Measurements from ENCODE around the gene FLNC. TPM values are rescaled to one million over a fixed set of nuclear protein-coding genes. Genes with fewer than 3 reads are reported as not detected.
A peak's percentile ranks its signal among the peaks of the same experiment; 100 is the strongest.

The FLNC gene
- total RNA-seq, 1 donor from 2014 or later = 1,540 TPM

DNA sequence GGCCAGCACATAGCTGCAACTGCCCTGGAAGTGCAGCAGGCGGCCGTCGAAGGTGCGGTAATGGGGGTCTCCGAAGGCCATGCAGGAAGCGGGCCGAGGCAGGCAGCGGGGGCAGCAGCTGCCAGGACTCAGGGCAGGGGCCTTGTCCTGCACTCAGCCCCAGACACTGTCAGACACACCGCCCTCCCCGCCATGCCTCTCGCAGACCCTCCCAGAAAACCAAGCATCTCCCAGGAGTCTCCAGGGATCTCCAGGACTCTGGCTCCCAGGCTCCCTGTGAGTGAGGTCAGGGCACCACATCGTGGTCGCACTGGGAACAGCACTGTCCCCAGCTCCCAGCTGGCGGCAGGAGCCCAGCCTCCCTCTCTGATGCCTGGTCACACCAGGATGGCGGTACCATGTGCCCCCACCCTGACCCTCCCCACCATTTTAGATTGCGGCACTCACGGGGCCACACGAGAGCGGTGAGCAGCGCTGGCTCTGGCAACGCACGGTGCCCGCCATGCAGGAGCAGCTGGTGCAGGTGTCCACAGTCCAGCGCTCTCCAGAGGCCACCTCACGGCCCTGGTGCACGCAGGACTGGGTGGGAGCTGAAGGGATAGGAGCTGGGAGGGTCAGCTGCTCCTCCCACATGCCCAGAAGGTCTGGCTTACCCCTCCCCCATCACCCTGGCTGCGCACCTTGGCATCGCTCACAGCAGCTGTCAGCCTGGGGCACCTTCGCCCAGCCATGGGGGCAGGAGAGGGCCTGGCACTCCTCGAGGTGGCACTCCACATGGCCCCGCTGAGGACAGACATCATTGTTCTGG, 49.9 kb downstream of the FLNC start:
- peak; percentile 79 for DNase-seq

DNA sequence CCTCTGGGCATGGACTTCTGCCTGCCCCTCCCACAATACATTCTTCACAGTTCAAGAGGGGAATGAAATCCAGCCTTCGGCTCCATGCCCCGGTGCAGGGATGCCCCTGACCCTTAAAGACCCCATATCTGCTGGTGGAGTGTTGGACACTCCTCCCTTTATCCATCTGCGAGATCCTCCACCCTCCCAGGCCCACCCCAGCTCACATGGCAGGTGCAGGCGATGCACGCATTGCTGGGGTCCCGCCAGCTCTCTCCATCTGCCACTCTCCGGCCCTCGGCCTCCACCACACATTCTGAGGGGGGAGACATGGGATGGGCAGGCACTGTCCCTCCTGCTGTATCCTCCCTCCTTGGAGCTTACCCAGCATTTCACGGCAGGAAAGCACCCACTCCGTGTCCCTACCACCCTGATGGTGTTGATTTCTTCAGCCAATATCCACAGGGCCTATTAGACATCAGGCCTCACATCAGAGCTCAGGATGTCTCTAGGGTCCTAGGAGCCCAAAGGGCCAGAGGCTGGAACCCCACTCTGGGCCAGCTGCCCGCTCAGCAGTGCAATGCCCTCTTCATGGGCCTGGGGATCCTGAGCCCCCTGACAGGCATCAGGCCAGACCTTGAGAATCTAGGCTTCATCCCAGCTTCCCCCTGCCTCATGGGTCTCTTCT, 50.7 kb downstream of the FLNC start:
- no peak for DNase-seq

DNA sequence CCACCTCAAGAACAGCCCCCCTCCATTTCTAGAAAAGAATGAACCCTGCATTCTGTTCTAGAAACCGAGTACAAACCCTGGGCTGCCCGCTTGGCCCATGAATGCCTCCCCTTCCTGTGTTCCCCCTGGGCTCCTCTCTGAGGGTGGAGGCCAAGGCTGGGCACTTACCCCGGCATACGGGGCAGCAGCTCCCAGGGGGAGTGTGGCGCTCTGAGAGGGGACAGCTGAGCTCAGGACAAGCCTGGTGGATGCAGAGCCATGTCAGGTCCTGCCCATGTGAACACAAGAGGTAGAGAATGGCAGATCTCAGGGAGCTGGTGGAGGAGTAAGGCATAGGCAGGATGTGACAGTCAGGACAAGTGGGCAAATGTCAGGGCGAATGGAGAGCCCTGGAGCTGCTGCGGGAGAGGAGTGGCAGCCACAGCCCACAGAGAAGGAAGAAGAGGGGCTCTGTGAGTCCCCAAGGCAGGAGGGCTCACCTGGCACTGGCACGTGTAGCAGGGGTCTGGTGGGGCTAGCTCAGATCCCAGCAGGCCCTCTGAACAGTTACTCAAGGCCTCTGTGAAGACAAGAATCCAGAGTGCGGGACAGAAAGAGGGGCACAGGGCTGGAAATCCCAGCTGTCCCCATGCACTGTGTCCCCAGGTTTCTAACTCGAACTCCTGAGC, 51.4 kb downstream of the FLNC start:
- DNase-seq = no peak

DNA sequence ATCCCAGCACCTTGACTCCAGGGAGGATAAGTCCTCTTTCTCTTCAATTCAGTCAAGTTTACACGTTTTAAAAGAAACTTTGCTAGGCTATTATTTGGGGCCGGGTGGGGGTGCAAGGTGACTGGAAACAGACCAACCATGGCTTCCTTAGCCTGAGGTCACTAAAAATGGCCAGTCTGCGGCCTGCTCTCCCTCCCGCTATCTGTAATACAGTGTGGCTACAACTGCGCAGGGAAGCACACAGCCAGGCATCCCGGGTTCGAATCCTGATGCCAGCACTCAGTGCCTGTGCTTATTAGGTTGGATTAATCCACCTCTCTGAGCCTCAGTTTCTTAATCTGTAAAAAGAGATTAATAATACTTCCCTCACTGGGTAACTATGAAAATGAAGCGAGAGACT, 51.9 kb downstream of the FLNC start:
- DNase-seq = no peak

DNA sequence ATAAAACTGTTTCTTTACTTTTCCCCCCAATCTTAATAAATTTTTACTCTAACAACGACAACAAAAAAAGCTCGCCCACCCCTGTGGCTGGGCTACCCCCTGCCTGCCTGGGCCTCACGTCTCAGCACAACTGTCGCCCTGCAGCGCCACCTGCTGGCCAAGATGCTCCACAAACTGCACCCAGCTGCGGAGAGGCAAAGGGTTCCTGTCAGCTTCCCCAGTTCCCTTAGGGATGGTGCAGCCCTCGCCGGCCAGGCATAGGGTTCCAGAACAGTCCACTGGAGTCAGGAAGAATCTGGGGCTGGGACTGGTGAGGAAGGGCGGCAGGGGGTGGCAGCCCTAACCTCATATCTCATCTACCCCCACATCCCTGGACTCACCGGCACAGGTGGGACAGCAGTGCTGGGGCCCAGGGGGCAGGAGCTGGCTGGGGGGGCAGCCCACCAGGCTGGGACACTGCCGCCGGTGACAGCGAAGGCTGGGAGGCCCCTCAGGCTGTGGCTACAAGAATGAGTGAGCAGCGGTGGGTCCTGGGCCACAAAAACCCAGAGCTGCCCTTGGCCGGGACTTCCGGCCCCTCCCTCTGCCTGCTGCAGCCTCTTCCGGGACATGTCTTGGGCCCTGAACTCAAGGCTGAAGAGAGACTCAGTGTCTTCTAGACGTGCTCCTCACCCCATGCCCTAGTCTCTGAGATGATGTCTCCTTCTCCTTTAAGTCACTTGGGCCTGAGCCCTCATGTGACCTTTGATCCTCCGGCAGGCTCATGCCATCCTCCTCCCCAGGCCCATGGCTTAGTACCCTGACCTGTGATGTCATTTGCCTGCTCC, 53.6 kb downstream of the FLNC start:
- peak; percentile 87 for DNase-seq

DNA sequence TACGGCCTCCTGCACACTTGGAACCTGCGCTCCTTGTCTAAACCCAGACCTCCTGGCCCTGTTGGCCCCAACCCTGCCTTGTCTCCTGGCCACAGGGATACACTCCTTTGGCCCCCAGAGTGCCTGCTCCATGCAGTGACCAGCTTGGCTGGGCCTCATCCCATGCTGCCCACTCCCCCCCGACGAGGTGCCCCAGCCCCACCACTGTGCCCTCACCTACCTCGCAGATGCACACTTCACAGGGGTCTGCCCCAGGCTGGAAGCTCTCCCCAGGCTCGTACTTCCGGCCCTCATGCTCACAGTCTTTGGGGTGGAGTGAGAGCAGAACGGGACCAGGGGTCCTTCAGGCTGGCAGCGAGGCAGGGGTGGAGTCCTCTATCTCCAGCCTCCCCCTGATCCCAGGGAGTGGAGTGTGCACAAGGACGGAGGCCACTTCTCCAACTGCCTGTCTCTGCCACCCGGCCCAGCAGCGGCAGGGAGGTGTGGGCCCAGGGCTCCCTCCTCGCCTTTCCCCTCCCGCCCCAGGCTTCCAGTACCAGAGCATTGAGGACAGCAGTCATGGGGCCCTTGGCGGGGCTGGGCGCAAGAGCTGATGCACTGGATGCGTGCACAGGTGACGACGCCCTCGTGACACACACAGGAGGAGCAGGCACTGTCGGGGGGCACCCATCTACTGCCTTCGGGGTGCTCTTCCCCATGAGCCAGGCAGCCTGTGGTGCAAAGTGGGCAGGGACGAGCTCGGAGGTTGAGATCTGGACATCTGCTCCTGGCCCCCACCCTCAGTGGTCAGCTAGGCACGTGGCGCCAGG, 54.6 kb downstream of the FLNC start:
- DNase-seq = no peak

DNA sequence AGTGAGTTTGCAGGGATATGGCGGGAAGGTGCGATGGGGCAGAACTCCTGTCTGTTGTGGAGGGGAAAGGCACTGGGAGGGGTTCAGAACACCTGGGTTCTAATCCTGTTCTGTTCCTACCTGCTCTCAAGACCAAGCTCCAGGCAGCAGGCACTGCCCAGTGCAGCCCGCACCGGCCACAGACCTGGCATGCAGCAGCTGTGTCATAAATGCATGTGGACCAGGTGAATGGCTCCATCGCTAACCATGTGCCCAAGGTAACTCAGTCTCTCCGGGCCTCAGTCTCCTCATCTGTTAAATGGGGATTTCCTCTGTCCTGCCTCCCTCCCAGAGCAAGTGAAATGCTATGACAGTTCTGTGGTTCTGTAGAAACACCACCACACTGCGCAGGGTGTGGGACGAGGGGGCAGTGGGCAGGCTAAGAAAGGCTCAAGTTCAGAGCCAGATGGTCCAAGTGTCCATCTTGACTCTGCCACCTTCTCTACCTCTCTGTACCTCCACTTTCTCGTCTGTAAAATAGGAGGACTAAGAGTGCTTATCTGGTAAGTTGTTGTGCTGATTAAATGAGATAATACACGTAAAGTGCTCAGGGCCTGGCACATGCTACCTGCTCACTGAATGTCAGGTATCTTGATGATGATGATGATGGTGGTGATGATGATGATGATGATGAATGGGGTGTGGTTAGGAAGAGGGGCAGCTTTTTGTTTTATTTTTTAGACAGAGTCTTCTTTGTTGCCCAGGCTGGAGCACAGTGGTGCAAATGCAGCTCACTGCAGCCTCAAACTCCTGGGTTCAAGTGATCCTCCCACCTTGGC, 55.4 kb downstream of the FLNC start:
- no peak for DNase-seq

DNA sequence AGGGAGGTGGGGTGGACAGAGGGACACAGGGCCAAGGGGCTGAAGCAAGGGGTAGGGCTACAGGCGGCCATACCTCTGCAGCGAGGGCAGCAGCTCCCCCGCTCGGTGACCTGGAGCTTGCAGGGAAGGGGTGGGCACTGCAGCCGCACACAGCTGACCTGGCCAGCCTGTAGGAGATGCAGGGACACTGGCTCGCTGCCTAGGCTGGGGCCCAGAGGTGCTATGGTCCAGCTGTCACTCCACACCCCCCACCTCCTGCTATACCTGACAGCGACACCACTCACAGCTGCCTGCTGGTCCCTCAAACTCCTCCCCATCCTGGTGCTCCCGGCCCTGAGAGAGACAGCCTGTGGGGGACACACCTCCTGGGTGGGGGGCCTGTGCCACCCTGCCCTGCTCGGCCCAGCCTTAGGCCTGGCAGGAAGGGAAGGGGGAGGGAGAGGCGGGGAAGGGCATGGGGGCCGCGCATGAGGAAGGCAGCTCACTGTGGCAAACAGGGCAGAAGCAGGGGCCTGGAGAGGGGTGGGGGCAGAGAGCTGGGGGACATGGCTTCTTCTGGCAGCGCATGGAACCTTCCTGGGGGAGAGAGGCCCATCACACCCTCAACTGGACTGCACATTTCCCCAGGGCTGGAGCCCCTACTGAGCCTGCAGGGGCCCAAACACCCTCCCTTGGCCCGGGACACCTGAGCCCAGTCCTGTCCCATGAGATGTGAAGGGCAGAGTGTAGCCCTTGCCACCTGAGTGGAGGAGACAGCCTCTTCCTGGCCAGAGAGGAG, 56.4 kb downstream of the FLNC start:
- DNase-seq = no peak

DNA sequence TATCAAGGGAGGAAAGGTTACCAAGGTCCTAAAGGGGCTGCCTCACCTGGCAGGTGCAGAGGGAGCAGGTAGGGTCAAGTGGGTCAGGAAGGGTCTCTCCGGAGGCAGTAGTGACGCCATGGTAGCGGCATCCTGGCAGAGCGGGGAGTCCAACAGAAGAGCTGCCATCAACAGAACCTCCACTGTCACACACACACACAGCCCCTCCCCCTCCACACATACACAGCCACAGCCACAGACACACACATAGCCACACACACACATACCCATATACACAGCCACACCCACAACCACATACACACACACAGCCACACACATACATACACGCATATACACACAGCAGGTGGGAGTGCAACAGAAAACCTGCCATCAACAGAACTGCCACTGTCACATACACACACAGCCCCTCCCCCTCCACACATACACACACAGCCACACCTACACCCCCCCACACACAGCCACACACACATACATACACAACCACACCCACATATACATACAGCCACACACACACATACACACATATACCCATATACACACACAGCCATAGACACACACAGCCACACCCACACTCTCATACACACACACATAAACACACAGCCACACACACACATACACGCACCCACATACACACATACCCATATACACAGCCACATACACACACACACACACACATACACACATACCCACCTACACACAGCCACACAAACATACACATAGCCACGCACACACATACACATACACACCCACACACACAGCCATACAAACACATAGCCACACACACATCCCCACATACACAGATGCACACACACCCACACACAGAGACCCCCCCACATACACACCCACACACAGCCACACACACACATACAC, 57.2 kb downstream of the FLNC start:
- no peak for DNase-seq

DNA sequence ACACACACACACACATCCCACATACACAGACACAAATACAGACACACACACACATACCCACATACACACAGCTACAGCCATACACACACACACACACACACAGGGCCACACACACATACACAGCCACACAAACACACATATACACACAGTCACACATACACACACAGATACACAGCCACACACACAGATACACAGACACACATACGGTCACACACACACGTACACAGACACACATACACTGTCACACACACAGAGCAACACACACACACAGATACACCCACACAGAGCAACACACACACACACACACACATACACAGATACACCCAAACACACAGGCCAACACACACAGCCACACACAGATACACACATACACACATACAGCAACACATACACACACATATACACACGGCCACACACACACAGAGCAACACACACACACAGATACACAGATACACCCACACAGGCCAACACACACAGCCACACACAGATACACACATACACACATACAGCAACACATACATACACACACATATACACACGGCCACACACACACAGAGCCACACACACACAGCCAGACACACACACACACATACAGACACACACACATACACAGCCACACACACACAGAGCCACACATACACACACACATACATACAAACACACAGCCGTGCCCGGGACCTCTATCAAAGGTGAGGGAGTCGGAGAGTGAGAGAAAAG, 58.0 kb downstream of the FLNC start:
- DNase-seq = no peak

DNA sequence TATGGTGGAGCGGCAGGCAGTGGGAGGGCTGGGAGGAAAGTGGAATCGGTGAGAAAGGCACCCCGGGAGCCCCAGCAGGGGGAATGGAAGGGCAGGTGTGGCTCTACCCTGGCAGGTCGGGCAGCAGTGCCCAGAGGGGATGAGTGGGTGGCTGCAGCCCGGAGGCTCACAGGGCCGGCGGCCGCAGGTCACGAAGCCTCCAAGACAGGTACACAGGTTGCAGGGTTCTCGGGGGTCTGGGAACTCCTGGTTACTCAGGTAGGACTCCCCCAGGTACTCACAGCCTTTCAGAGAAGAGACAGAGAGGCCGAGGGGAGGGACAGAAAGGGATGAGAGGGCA, 58.5 kb downstream of the FLNC start:
- DNase-seq = no peak

DNA sequence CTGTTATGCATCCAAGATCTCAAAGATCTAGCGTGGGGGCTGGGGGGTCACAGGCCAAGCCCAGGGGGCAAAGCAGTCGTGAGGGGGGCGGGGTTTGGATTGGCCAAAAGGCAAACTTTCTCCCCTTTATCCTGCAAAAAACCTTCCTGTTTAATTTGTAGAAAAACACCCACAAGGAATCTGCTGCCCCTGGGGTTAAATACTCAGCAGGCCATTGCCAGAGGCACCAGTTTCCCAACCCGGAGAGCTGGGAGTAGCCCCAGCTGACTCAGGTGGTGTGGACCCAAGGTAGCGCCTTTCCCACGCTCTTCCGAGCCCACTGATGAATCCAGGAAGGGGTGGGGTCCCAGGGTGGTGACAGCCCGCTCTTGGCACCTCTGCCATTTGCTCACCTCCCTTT, 58.9 kb downstream of the FLNC start:
- no peak for DNase-seq

DNA sequence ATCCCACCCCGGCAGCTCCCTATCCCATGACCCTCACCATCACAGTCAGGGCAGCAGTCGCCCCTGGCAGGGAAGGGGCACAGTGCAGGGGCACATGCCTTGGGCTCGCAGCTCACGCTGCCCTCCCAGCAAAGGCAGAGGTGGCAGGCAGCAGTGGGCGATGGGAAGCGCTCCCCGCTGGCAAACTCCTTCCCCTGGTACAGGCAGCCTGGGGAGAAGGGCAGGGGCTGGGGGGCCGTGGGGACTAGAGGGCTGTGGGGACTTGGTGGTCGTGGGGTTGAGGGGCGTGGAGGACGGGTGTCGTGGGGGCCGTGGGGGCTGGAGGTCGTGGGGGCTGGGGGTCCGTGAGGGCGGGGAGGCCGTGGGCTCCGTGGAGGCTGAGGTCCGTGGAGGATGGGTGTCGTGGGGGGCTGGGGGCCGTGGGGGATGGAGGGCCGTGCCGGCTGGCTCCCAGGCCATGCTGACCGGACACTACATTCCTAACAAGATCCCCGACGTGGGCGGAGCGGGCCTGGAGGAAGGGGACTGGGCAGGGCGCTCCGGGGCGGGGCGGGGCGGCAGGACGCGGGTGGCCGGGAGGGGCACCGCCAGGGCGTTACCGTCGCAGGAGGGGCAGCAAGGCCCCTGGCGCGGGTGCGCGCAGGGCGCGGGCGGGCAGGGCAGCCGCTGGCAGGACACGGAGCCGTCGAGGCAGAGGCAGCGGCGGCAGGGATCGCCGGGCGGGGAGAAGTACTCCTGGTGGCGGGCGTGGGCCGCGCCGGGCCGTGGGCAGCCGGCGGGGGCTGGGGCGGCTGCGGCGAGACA, 60.3 kb downstream of the FLNC start:
- DNase-seq = no peak

DNA sequence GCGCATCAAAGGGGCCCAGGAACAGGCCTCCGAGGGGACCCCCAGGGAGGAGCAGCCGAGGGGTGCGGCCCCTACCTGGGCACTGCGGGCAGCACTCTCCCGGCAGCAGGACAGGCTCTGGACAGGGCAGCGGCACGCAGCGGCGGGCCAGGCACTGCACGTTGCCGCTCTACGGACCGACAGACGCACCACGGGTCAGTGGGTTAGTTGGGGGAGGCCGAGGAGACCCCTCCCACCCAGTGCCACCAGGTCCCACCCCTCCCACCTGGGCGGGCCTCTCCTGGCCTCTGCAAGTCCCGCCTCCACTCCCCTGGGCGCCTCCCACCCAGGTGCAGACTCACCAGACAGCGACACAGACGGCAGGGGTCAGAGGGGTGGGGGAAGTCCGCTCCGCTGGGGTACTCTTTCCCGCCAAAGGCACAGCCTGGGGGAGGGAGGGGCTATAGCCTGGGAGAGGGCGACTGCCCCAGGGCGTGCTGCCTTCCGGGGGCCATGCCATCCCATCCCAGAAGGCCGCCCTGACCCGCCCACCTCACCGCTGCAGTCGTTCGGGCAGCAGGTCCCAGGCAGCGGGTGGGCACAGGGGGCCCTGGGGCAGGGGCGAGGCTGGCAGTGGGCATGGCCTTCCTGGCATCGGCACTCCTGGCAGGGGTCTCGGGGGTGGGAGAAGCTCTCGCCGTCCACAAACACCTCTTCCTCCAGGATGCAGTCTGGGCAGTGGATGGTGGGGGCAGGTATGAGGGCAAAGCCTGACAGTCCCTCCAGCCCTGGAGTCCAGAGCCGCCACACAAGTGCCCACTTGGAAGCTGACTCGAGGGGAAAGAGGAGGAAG, 61.1 kb downstream of the FLNC start:
- no peak for DNase-seq

DNA sequence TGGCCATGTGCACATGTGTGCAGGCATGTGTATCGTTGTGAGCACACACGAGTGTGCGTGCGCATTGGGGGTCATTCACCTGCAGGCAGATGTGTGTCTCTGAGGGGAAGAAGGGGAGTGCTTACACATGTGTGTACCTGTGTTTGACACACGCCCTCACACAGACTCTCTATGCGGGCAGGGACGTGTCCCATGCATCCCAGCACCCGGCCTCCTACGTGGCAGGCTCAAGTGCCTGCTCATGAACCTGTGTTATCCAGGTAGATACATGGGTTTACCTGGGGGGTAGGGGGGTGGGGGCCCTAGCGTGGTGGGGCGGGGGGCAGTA, 61.7 kb downstream of the FLNC start:
- DNase-seq = no peak

DNA sequence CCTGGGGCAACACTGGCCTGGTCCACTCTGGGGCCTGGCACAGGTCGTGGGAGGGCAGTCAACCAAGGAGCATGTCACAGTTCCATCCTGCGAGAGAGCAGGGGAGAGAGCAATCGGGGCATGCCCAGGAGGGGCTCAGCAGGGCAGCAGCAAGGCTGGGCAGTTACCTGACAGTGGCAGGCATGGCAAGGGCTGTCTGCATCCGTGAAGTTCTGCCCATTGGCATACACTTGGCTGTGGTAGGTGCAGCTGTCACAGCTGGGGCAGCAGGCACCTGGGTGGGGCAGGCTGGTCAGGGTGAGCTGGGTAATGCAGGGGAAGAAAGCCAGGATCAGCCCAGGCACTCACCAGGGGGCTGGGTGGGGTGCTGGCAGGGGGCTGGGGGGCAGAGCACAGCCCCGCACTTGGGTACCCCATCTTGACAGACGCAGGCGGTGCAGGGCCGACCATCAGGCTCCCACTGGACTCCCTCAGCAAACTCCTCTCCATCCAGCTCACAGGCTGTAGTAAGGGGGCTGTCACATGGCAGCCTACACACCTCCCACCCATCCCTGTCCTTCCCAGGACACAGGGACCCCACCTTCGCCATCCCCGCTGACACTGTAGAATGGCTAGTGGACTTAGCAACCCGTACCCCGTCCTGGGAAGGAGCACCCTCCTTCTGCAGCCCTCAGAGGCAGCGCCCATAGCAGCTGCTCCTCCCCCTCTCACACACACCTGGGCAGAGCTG, 62.5 kb downstream of the FLNC start:
- no peak for DNase-seq
